GM21528 (cell line): ENCODE measurements around the gene CARD19.
"Not testable (repeated sequence)": the region's sequence is repeated elsewhere in the genome, so short reads cannot be mapped to it uniquely, and the experiment has no call there.

Experiments
- ATAC-seq: cut with Tn5 transposase; IDR thresholded peaks from one replicate; pipeline ENCODE4 v1.9.1; 2021; ENCODE audit warnings: mild to moderate bottlenecking, moderate library complexity; ENCODE audit not compliant: unreplicated experiment, low FRiP score

Gene CARD19

DNA sequence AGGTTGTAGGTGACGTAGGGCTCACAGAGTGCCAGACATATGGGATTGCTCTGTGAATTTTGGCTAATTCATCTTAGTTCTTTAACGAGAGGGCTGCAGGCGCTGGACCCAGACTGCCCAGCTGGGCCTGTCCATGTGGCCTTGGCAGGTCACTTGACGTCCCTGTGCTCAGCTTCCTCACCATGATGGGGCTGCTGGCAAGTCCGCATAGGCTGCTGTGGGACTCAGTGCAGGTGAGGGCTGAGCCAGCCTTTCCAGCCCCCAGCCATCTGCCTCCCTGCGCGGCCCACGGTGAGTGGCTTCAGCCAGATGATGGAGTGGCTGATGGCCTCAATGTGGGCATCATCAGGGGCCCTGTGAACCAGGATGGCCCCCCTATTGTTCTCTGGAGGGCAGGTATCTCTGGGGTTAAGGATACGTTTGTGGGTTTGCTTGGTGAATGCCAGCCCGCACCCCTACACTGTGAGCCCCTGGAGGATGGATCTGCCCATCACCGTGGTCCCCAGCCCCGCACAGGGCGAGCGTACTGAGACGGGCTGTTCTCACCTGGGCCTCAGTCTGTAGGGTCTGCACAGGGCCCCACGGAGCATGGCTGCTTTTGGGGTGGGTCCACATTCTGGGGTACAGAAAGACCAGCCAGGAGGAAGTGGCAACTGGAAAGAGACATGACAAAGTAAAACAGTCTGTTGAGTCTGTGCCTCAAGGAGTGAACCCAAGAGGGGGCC is 3.7 kb downstream of the CARD19 start:
- no peak for ATAC-seq

DNA sequence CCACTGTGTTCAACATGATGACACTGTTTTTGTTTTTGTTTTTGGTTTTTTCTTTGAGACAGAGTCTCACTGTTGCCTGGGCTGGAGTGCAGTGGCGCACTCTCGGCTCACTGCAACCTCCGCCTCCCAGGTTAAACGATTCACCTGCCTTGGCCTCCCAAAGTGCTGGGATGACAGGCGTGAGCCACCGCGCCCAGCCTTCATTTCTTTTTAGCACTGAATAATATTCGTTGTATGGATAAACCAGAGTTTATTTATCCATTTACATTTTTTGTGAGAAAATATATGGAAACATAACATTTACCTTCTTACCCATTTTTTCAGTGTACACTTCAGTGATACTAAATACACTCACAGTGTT is 4.2 kb downstream of the CARD19 start:
- no peak for ATAC-seq

GRCh38 chr9:93101086-93101485 is 5.1 kb downstream of the CARD19 start:
- not testable (repeated sequence) for ATAC-seq

- ATAC-seq = no peak
Observed at GRCh38 chr9:93105620-93106019, 9.6 kb downstream of the CARD19 start.

GRCh38 chr9:93107151-93107824 is 11.3 kb downstream of the CARD19 start:
- no peak for ATAC-seq

GRCh38 chr9:93107825-93108161 is 11.8 kb downstream of the CARD19 start:
- no peak for ATAC-seq

- ATAC-seq = no peak
Observed at GRCh38 chr9:93108291-93109041, 12.4 kb downstream of the CARD19 start.

DNA sequence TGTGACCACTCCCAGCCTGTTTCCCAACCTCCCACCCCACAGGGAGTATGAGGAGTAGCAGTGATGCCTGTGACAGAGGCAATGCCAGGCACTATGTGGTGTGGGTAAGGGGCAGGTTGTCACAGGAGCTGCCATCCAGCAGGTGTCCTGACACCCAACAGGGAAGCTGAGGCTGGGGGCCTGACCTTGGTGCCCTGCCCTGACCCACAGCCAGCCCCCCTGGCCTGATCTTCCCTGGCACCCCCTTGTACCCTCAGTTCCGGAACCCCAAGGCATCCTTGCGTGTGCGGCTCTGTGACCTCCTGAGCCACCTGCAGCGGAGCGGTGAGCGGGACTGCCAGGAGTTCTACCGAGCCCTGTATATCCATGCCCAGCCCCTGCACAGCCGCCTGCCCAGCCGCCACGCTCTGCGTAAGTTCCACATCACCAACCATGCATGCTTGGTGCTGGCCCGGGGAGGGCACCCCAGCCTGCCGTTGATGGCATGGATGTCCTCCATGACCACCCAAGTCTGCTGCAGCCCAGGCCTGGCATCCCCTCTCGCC is 14.4 kb downstream of the CARD19 start:
- no peak for ATAC-seq

DNA sequence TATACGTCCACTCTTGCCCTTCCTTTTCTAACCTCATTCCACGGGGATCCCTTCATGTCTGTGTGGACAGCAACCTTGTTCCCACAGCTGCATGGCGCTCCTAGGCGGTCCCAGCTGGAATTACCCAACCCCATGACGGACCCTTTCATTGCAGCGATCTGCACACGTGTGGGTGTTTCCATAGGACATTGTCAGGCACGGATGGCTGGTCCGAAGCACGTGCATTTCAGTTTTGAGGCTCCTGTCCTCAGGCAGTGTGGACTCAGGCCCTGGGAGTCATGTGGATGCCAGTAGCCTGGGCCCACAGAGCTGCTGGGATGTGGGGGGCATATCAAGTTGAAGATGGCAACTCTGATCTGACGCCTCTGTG is 15.0 kb downstream of the CARD19 start:
- ATAC-seq = no peak

DNA sequence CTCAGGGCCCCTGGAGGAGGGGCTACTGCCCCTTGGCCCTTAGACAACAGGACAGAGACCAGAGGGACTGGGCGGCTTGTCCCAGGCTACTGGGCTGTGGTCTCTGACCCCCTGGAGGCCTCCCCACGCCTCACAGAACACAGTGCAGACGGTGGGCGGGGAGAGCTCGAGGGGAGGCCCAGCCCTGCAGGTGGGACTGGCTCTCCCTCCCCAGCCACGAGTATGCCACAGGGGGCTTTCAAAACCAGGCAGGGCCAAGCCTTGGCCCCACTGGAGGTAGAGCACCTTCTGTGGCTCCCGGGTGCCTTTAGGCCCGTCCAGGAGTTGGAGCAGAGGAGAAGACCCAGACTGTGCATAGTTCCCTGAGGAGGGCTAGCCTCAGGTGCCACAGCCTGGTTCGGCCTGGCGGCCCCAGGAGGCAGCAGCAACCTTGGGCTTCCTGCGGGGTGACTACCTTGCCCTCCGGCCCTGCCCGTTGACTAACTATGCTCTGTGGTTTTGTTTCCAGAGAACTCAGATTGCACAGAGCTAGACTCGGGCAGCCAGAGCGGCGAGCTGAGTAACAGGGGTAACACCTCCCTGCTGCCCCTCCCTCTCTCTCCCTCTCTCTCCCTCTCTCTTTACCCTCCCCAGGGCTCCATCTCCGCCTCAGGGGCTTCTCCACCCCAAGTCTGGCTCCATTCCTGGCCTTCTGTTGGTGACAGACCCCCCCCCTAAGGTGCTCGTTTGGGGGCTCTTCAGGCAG is 15.5 kb downstream of the CARD19 start:
- ATAC-seq = no peak

- no peak for ATAC-seq
Observed at GRCh38 chr9:93112116-93112863, 16.3 kb downstream of the CARD19 start.

- no peak for ATAC-seq
Observed at GRCh38 chr9:93112864-93113389, 16.9 kb downstream of the CARD19 start.

DNA sequence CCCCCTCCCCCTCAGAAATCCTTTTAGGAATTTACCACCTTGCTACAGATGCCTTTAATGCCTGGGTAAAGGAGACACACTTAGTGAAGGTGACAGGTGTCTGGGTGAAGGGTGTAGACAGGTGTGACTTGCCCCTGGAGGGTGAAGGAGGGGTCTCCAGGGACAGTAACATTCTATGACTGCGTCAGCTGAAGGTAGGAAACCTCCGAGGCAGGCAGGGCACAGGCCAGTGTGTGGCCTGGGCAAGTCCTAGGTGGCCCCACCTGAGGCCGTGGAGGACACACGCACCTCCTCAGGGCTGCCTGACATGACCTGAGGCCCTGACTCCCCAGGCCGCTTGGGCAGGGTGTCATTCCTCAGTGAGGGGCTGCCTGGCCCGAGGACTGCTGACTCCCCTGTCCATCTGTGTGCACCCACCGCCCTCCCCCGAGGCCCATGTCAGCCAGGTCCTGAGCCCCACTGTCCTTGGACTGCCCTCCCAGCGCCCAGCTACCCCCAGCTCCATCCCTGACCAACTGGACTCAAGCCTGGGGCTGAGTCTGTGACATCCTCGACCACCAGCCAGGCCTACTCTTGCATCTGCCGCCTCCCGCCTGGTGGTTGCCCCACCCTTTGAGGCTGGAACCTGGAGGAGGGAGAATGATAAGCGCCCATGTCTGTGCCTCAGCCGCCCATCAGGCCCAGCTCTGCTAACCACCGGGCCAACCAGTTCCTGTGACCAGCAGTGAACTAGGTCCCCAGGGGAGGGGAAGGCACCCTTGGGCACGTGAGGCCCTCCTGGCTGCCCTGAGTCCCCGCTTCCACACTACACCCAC is 18.4 kb downstream of the CARD19 start:
- ATAC-seq = no peak

DNA sequence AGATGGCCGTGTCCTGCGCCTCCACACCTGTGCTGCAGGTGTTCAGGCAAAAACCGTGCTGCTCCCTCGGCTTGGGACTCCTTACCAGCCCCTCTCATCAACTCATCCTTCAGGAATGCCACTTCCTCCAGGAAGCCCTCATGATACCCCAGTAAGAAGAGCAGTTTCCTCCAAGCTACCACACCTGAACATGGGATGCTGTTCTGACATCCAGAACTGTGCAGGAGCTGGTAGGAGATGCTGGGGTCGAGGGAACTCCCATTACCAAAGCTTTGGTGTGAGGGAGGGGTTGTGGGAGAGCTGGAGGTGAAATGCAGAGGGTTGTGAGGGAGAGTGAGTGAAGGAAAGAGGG is 18.9 kb downstream of the CARD19 start:
- no peak for ATAC-seq

GRCh38 chr9:93115486-93116071 is 19.6 kb downstream of the CARD19 start:
- ATAC-seq = no peak

DNA sequence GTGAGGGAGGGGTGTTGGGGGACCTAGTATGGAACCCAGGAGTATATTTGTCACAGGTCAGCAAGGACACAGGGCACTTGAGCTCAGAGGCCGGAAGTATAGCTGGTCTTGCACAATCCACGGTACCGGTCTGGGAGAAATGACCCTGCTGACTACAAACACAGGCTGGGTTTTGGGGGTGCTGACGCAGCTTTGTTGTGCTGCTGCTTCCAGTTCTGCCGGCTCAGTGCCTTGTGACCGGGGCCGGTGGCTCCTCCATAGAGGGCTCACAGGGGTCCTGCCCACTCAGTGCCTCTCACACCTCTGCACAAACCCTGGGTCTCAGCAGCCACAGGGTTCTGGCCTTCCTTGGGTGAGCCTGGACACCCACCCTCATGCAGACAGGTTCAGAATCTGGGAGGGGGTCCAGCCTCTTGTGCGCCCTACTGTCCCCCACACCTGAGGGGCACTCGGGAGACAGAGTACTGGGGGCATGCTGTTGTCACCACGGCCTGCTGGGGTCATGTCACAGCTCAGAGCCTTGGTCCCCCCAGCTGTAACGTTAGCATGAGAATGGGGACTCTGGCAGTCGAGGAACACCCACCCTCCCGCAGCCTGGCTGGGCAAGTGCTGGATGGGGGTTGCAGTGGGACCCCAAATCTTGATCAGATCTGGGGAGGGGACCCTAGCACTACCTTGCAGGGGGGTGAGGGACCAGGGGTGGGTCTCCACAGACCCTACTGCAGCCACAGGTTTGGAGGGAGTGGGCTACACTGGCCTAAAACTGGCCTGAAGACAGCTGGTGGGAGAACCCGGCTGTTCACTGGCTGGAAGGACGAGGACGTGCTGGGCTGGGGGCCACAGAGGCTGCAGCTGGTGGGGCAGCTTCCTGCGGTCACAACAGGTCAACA is 20.3 kb downstream of the CARD19 start:
- no peak for ATAC-seq

- ATAC-seq = not testable (repeated sequence)
Observed at GRCh38 chr9:93117521-93117920, 21.5 kb downstream of the CARD19 start.
